Daoy (cell line): ENCODE measurements around the gene STK32A. TPM values are rescaled to one million over a fixed set of nuclear protein-coding genes. Genes with fewer than 3 reads are reported as not detected.
A peak's percentile ranks its signal among the peaks of the same experiment; 100 is the strongest.
"Not testable (repeated sequence)": the region's sequence is repeated elsewhere in the genome, so short reads cannot be mapped to it uniquely, and the experiment has no call there.

Experiments
- DNase-seq: peaks from one replicate; pipeline ENCODE4 v3.0.0-alpha.2; 2015; ENCODE audit warnings: low read depth
- total RNA-seq: library from RNA; depleted of rRNA; stranded (reverse); fragments of >200 nt; shearing (Covaris generic); gene quantifications from 2 replicates; pipeline ENCODE4 v1.2.3, GENCODE V29; 2014; rRNA removed

Gene STK32A
- 2.1 and 4.8 TPM in 2 replicates for total RNA-seq

DNA sequence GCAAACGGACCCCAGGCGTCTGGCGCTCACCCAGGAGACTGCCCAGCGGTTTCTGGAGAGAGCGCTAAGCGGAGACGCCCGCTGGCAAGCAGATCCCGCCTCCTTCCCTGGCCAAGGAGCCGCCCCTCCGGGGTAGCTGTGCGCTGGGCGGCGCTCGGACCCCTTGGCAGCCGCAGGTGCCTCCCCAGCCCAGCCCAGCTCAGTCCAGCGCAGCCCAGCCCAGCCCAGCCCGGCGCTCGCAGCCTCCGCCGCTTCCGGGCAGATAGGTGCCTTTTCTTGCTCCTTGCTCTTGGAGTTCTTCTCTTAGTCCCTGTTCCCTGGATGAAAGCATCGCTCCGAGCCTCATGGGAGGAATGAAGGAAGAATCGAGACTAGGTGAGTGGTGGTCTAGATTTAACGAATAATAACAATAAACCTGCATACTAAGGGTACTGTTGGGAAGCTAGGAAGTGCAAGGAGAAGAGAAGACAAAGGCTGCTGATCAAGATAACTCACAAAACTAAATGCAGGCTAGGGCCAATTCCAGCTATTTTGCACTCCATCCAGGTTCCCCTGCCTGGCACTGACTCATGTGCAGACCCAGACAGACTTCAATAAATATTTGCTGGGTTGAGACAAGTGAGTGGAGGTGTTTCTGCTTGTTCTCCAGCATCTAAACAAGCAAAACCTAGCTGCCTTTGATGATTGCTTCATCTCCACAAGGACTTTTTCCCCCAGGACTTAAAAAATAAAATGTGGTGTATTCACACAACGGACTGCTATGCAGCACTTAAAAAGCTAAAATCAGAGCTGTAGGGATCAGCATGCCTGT lies at the start of gene STK32A:
TSS of gene STK32A (plus strand) at position 202 of the 811 bp plus-strand sequence. CDS start 4,609 bp downstream, outside the sequence.
- peak; percentile 84 for DNase-seq

DNA sequence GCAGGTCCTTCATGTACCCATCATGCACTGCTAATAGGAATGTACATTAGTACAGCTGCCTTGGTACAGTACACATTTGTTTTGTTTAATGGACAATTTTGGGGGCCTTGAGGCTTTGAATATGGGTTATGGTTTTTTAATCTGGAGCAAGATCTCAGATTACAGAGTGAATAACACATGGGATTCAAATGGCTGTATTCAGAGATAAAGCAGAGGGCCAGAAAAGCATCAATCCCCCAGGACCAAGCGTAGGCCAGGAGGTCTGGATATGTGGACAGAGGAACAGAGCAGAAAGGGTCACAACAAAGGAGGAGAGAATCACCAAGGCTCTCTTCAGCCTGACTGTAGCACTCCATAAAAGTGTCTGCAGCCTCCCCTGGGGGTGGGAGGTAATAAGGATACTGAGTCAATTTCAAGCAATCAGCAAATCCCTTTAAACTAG lies 47.7 kb upstream of the STK32A start:
- DNase-seq, result no peak

DNA sequence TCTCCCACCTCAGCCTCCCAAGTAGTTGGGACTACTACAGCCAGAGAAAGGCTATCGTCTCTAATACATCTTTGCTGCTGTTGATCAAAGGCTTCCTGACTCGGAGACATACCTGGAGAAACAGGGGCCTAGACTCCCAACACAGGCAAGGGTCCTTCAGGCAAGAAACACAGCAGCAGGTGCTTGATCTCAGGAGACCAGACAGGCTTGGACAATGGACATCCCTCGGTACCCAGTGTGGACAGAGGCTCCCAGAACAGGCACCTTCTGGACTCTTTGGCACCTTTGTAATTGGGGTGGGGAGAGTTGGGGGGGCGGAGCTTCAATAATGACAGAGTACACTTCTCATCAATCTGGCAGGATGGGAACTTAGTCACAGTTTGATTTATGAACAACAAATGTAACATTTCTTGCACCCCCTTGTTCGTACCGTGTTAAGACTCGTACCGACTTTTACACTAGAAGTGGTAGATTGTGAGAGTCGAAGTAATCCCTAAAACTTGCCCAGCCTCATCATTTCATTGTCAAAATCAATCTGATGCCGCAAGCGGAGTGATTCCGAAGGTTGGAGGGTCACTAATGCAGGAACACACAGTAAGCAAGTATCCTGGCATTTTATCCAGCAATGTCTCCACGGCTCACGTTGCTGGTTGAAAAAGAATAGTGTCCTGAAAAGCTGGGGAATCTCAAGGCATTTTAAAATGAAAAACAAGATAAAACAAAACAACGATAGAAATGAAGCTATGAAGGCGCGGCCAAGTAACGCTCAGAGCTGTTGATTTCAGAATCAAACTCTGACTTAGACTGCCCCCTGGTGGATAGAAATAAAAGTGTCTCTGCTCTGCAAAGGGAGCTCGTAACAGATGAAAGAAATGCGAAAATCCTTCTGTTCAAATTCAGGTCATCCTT lies 46.4 kb upstream of the STK32A start:
- peak; percentile 64 for DNase-seq

DNA sequence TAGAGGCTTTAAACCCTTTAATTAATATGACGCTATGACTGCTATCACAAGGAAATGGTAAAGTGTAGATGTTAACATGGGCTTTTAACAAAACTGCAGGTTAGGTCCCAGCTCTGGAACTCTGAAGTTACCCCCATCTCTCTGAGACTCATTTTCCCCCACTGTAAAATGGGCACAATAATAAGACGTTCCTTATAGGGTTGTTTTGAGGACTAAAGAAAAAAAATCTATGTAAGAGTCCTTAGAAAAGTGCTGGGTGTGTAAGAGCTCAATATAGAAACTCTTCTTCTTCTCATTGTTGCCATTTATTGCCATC lies 45.8 kb upstream of the STK32A start:
- no peak for DNase-seq

DNA sequence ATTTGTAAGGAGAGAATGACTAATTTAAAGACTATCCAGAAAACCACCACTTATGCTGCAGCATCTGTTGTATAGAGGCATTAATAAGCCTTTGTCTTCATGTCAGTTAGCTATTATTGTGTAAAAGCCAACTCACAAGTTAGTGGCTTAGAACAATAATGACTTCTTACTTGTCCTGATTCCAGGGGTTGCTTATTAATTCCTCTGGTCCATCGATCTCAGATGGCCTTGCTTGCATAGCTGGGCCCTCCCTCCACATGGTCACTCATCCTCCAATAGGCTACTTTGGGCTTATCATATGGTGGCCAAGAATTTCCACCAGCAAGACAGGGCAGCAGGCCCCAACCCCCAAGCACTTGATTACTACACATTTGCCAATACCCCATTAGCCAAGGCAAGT lies 44.5 kb upstream of the STK32A start:
- no peak for DNase-seq

DNA sequence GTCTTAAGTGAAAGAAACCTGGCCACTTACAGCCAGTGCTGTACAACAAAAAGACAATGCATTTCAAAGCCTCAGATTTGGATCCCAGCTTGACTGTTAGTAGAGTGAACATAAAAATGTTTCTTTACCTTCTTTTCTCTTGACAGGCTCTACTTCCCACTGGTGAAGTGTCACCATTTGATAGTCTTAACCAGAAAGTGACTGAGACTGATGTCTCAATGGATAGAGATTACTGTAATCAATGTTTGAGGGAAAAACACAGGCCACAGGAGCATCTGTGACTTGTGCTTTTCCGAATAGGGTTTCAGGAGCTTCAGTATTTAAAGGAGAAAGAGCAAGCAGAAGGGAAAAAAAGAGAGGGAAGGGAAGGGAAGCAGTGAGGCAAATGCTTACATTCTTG lies 41.7 kb upstream of the STK32A start:
- DNase-seq, result no peak

DNA sequence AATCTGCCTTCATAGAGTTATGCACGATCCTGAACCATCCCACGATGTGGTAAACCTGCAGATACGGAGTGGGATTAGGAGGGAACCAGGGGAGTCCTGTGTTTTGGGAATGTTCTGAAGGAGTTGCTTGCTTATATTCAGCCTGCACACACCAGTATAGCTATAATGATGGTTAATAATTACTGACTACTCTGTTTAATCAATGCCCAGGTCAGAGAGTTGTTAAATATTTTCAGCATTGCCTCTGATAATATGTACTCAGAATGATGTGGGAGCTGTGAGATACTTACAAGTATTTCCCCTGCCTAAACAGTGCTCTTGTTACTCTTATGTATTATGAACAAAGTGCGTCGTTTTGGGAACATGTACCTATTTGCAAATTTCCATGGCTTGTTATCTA lies 34.8 kb upstream of the STK32A start:
- no peak for DNase-seq

DNA sequence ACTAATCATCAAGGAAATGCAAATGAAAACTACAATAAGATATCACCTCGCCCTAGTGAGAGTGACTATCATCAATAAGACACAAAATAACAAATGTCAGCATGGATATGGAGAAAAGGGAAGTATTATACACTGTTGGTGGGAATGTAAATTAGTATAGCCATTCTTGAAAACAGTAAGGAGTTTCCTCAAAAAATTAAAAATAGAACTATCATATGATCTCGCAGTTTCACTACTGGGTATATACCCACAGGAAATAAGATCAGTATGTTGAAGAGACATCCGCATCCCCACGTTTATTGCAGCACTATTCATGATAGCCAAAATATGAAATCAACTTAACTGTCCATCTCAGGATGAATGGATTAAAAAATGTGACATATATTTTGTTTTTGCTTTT lies 31.6 kb upstream of the STK32A start:
- no peak for DNase-seq

DNA sequence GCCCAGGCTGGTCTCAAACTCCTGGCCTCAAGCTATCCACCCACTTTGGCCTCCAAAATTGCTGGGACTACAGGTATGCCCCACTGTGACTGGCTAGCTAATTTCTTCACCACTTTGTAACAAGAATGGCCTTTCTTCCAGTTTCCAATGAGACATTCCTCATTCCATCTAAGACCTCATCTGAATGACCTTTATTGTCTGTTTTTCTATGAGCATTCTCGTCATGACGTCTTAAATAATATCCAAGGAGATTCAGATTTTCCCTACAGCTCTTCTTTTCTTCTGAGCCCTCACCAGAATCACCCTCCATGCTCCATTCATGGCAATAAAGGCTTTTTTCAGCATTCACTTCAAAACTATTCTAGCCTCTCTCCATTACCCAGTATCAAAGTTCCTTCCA lies 30.2 kb upstream of the STK32A start:
- no peak for DNase-seq

DNA sequence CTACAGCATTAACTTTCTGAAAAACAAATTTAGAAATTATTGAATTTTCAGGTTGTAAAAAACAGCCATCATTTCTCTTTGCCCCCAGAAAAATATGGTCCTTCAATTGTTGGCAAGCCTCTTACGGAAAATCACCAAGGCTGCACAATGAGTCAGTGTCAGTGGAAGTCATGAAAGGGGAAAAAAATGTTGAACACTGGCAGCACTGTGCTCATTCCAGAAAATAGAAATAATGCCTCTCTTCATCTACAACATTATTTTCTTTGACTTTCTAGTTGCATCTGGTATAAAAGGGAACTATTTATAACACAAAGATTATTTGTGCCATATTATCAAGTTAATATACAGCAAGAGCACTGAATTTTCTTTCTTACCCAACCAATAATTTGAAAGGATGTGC lies 26.7 kb upstream of the STK32A start:
- DNase-seq, result no peak

DNA sequence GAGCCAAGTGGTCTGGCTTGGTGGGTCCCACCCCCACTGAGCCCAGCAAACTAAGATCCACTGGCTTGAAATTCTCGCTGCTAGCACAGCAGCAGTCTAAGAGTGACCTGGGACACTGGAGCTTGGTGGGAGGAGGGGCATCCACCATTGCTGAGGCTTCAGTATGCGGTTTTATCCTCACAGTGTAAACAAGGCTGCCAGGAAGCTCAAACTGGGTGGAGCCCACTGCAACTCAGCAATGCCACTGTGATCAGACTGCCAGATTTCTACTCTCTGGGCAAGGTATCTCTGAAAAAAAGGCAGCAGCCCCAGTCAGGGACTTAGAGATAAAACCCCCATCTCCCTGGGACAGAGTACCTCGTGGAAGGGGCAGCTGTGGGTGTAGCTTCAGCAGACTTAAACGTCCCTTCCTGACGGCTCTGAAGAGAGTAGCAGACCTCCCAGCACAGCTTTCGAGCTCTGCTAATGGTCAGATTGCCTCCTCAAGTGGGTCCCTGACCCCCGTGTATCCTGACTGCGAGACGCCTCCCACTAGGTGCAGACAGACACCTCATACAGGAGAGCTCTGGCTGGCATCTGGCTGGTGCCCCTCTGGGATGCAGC lies 18.2 kb upstream of the STK32A start:
- DNase-seq, result peak; percentile 67

DNA sequence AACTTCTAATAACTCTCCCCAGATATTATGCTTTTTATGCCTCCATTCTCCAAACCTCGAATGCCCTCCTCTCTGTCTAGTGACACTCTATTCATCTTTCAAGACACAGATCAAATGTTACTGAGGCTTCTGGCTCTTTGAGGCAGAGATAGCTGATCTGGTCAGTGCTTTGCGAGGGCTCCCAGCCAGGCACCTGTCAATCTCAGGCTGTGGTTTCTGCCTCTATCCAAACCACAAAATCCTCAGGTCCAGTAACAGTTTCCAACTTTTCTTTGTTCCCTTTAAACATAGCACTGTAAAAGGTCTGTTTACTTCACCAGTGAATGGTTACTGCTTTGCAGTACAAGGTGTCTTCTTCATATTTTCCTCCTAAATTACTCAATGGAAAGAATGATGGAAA lies 11.5 kb upstream of the STK32A start:
- no peak for DNase-seq

DNA sequence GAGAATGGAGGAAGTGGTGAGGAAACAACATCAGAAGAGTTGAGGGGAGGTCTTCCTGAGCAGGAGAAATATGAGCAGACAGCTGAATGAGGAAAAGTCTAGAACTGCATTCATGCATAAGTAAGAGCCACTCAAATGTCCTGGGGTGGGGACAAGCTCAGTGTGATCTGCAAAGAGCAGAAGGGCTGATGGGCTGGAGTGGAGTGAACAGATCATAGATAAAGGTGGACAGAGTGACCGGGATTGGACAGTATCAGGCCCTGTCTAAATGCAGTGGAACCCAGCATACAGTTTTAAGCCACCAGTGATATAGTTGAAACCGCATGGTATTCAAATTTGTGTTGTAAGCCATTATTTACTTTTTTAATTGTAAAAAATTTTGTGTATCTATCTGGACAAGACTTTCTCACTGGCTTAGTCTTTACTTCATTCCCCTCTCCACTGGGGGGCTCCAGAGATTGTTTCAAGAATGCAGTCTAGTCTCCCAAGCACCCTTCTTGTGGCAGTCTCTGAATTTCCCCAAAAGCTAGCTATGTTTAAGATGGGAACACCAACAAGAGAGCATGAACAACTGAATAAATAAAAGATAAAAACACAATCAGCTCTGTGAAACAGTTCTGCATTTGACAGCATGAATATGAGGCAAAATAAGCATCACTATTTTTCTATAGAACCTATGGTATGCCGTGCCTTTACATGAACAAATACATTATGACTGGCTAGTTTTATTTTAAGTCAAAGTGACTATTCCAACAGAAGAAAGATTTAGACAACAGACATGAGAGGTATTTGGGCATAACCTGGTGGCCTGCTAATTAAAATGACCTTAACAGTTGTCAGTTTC lies 10.7 kb upstream of the STK32A start:
- peak; percentile 51 for DNase-seq

DNA sequence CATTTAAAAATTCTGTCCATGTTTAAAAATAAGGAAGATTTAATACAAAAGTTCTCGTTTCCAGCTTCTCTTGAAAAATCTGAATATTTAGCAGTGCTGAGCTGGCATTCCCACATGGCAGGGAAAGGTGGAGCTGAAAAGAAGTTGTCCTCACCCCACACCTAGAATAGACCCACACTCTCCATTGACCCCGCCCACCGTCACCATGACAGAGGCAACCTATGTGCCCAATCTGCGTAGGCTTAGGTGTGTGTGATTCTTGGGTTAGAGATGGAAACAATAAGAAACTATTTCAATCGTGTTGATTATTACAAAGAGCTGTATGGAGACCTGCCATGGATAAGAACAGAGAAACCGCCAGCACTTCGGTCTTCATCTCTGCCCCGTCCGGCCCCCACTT lies 8.9 kb upstream of the STK32A start:
- DNase-seq, result no peak

DNA sequence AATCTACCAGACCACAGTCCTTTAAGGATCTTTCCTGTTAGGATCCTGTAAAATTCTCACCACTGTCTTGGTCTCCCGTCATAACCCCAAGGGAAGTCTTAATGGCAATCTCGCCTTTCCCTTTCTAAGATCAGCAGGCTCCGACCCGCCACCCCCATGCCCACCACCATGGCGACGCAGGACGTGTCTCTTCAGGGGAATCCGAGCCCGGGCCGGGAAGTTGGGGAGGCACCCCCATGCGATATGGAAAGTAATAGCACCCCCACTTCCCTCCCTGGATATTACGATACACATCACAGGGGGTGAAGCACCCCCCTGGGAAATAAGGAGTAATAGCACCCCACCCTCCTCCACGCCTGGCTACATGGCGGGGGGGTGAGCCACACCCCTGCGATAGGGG lies 8.3 kb upstream of the STK32A start:
- no peak for DNase-seq

DNA sequence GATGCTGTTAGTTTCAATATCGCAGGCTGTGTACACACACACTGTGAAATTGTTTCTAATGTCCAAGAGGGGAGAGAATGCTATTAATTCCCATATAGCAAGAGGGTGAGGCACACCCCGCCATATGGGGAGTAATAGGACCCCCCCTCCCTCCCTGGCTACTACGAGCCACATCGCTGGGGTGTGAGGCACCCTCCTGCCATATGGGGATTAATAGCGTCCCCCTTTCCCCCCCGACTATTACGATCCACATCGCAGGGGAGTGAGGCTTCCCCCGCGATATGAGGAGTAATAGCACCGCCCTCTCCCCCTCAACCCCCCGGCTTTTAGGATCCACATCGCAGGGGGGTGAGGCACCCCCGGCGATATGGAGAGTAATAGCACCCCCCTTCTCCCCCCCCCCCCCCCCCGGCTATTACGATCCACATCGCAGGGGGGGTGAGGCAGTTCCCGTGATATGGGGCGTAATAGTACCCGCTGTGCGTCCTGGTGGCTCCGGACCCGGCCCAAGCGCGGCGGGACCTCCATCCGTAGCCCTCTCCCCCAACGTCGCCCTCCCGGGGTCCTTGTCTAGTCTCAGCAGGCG lies 494 bp upstream of the STK32A start:
- DNase-seq, result peak; percentile 17

DNA sequence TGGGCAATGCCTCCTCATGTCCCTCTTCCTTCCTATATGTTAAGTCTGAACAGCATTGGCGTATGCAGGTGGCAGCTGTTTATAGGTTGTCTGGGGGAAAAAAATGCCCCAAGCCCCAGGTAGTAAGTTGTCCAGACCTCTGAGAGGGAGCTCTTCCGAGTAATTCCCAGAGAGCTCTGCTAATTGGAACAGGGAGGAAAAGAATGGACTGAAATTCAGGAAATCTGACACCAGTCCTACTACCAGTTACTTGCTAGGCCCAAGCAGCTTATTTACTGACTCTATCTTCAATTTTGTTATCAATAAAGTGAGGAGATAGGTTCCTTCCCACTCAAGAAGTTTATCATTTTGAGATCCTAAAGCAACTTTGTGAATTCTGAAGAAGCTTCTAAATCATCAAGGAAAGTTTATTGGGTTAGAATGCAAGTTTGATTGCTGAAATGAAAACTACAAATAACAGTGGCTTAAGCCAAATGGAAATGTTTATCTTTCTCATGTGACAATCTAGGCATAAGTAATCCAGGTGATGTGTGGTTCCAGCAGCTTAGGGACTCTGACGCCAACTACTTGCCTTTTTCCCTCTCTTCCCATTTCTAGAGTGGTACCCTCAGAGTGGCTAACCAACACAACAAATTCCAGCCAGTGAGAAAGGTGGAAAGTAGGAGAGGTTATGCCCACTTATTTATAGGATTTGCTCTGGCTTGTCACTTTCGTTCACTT lies 5.6 kb downstream of the STK32A start:
- no peak for DNase-seq

DNA sequence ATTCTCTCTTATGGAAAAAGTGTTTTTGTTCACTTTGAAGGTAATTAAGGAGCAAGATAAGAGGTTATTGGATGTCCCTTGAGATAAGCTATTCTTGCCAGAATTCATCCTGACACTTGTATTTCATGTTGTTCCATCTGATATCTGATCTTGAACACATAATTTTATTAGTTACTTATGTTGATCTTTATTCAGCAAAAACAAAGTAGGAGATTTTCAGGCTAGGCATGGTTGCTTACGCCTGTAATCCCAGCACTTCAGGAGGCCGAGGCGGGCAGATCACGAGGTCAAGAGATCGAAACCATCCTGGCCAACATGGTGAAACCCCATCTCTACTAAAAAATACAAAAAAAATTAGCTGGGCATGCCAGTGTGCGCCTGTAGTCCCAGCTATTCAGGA lies 8.4 kb downstream of the STK32A start:
- not testable (repeated sequence) for DNase-seq

DNA sequence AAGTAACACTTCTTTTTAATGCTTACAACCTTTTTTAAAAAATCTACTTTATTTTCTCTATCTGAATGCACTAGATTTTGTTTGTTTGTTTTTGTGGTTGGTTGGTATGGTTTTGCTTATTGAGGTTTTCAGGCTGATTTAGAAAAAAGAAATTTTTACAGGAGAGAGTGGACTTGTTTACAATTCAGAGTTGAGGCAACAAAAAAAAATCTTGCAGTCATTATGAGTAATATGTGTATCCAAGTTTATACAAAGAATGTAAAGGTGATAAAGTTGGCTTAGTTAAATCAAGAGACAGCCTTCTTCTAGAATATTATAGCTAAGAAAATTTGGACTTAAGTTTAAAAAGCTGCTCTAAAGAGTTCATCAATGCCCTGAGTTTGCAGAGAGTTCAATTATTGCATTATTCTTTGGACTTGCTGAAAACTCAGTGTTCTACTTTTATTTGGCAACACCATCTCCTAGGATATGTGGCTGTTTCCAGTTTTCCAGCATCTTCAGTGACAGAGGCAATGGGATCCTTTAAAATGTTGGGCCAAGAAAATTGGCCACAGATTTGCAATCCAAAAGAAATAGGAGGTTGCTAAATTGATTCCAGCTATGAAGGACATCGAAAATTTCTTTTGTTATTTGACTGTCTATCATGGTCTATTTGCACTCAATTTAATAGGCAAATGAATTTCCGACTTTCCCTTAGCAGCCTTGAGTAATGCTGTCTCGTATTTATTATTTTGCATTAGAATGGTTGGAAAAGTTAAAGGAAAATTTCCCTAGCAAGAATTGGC lies 10.7 kb downstream of the STK32A start:
- DNase-seq, result no peak

DNA sequence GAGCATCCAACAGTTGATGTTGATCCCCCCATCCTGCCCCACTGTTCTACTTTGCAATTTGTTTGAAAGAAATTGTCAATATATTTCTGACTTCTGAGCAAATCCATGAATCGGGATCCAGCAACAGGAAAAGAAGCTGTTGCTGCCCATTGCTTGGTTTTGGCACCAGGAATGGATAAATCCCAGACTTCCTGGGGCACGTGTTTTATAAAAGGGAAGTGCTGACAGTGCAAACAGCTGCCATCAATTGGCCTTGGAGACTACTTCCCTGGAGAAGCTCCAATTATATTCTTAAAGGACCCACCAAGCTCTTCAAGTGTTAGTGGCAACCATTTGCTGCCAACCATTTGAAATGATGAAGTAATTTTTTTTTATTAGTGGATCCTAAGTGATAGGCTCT lies 13.7 kb downstream of the STK32A start:
- DNase-seq, result no peak
